Nephron progenitor cell (in vitro differentiated cells): ENCODE results near the gene EXO1.

Experiments used
- DNase-seq: peaks from one replicate; pipeline ENCODE4 v3.0.0; 2021
- H3K27ac Mint-ChIP-seq: 2 replicates; pipeline ENCODE4 v1.8.0; 2021; ENCODE audit warnings: mild to moderate bottlenecking, moderate library complexity, mixed read lengths
- H3K27me3 Mint-ChIP-seq: 2 replicates; pipeline ENCODE4 v1.8.0; 2021; ENCODE audit warnings: mild to moderate bottlenecking, low read depth, mixed read lengths; ENCODE audit not compliant: poor library complexity
- H3K36me3 Mint-ChIP-seq: 2 replicates; pipeline ENCODE4 v1.8.0; 2021; ENCODE audit warnings: low read depth, mixed read lengths
- H3K4me1 Mint-ChIP-seq: 2 replicates; pipeline ENCODE4 v1.8.0; 2021; ENCODE audit warnings: mixed read lengths
- H3K4me3 Mint-ChIP-seq: 2 replicates; pipeline ENCODE4 v1.8.0; 2021; ENCODE audit warnings: mild to moderate bottlenecking, moderate library complexity, mixed read lengths
- H3K9me3 Mint-ChIP-seq: 2 replicates; pipeline ENCODE4 v1.8.0; 2021; ENCODE audit warnings: mild to moderate bottlenecking, moderate library complexity, mixed read lengths
- TF ChIP-seq, protein P1 (sequence below): fragments of 200-600 bp; sonication (generic); IDR thresholded peaks from 2 replicates; pipeline ENCODE4 v1.5.0; 2021; ENCODE audit warnings: antibody characterized with exemption

EXO1 gene

GRCh38 chr1:241837901-241838300 lies 10.1 kb upstream of the EXO1 start:
- peaks cover 4% of the 10 kb centered on the region for H3K27me3 Mint-ChIP-seq
- H3K36me3 Mint-ChIP-seq = no peaks in the 10 kb centered on the region
- no peak overlapping the region for H3K4me3 Mint-ChIP-seq
- H3K27ac Mint-ChIP-seq = no peak overlapping the region
- DNase-seq = no peak
- no peaks in the 10 kb centered on the region for H3K9me3 Mint-ChIP-seq
- no peaks in the 10 kb centered on the region for H3K4me1 Mint-ChIP-seq
- TF ChIP-seq, protein P1, sequence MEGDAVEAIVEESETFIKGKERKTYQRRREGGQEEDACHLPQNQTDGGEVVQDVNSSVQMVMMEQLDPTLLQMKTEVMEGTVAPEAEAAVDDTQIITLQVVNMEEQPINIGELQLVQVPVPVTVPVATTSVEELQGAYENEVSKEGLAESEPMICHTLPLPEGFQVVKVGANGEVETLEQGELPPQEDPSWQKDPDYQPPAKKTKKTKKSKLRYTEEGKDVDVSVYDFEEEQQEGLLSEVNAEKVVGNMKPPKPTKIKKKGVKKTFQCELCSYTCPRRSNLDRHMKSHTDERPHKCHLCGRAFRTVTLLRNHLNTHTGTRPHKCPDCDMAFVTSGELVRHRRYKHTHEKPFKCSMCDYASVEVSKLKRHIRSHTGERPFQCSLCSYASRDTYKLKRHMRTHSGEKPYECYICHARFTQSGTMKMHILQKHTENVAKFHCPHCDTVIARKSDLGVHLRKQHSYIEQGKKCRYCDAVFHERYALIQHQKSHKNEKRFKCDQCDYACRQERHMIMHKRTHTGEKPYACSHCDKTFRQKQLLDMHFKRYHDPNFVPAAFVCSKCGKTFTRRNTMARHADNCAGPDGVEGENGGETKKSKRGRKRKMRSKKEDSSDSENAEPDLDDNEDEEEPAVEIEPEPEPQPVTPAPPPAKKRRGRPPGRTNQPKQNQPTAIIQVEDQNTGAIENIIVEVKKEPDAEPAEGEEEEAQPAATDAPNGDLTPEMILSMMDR = no peak

GRCh38 chr1:241838897-241839296 lies 9.1 kb upstream of the EXO1 start:
- H3K36me3 Mint-ChIP-seq = no peaks in the 10 kb centered on the region
- H3K4me1 Mint-ChIP-seq = no peaks in the 10 kb centered on the region
- peaks cover 4% of the 10 kb centered on the region for H3K27me3 Mint-ChIP-seq
- no peaks in the 10 kb centered on the region for H3K9me3 Mint-ChIP-seq
- H3K27ac Mint-ChIP-seq = no peak overlapping the region
- no peak for DNase-seq
- TF ChIP-seq, protein P1 = no peak
- H3K4me3 Mint-ChIP-seq = no peak overlapping the region

DNA sequence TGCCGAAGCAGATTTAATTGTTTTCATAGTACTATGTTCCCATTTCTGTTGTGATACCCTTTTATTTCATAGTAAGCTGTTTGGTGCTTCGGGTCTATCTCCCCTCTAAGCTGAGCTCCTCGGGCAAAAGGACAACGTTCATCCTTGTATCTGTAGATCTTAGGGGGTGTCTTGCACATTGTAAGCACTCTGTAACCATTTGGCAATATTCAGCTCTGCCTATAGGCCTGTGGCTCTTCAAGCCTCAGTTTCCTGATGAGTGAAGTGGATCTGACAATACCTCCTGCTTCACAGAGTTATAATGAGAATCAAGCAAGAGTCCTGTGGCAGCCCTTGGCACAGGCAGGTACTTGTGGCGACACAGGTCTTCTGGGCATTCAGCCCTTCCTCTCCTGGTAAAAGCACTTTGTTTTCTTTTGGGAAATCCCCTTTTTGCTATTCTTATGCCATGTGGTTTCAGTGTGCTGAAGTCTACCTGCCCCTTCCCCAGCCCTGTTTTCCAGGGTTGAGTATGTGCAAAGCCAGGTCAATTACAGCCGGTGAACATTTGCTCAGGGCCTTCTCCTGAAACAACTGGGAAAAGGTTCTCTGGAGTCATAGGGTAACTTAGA lies 8.5 kb upstream of the EXO1 start:
- Mint-ChIP-seq H3K9me3 (no peaks in the 10 kb centered on the region), H3K36me3 (no peaks in the 10 kb centered on the region), H3K27me3 (peaks cover 9% of the 10 kb centered on the region), H3K4me1 (no peaks in the 10 kb centered on the region), H3K27ac (no peak overlapping the region), H3K4me3 (no peak overlapping the region)
- TF ChIP-seq, protein P1 = no peak
- DNase-seq = no peak

- H3K9me3 Mint-ChIP-seq = no peaks in the 10 kb centered on the region
- H3K27me3 Mint-ChIP-seq = peaks cover 9% of the 10 kb centered on the region
- no peaks in the 10 kb centered on the region for H3K36me3 Mint-ChIP-seq
- H3K4me1 Mint-ChIP-seq = no peaks in the 10 kb centered on the region
- TF ChIP-seq, protein P1 = no peak
- H3K4me3 Mint-ChIP-seq = no peak overlapping the region
- H3K27ac Mint-ChIP-seq = no peak overlapping the region
- no peak for DNase-seq
Observed at GRCh38 chr1:241840164-241840563, 7.8 kb upstream of the EXO1 start.

- TF ChIP-seq, protein P1 = no peak
- no peak for DNase-seq
- Mint-ChIP-seq H3K4me3 (no peak overlapping the region), H3K9me3 (no peaks in the 10 kb centered on the region), H3K36me3 (no peaks in the 10 kb centered on the region), H3K4me1 (peaks cover under 1% of the 10 kb centered on the region), H3K27me3 (peaks cover 9% of the 10 kb centered on the region), H3K27ac (no peak overlapping the region)
Observed at GRCh38 chr1:241841691-241842090, 6.3 kb upstream of the EXO1 start.

DNA sequence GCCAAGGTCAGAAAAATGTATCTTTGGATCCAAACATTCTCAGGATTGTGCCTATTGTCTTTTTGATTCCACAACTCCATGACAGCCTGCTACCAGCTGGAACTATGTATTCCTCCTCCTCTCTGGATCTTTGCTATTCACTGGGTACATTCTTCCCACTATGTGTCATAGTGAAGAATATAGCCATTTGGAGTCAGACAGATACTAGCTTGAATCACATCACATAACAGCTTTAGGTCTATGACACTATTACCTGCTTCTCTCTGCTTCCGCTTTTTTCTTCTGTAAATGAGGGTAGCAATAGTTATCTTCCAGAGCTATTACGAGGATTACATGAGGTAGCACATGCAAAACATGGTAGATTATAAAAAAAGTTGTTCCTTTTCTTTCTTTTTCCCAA lies 5.4 kb upstream of the EXO1 start:
- Mint-ChIP-seq H3K36me3 (no peaks in the 10 kb centered on the region), H3K27ac (no peak overlapping the region), H3K27me3 (peaks cover 4% of the 10 kb centered on the region), H3K9me3 (no peaks in the 10 kb centered on the region), H3K4me3 (no peak overlapping the region), H3K4me1 (peaks cover 9% of the 10 kb centered on the region)
- TF ChIP-seq, protein P1 = no peak
- DNase-seq = no peak
